Stimulated activated CD8-positive, alpha-beta memory T cell treated with anti-CD3 and anti-CD28 coated beads, Interleukin-15, amount 100 ng/mL, for 1 hour (primary cell): ENCODE results near the gene TRIM10.
"Not testable (repeated sequence)": the region's sequence is repeated elsewhere in the genome, so short reads cannot be mapped to it uniquely, and the experiment has no call there.

Source experiments
- DNase-seq: peaks from one replicate; pipeline ENCODE4 v3.0.0-alpha.2; 2020; ENCODE audit warnings: low read depth

The TRIM10 gene

GRCh38 chr6:30154061-30154460, 7.0 kb downstream of the TRIM10 start:
- DNase-seq = no peak

GRCh38 chr6:30152910-30153610, 8.0 kb downstream of the TRIM10 start:
- DNase-seq = no peak

GRCh38 chr6:30152016-30152673, 8.9 kb downstream of the TRIM10 start:
- no peak for DNase-seq

GRCh38 chr6:30151580-30151979, 9.4 kb downstream of the TRIM10 start:
- no peak for DNase-seq

GRCh38 chr6:30150671-30151395, 10.2 kb downstream of the TRIM10 start:
- no peak for DNase-seq

- no peak for DNase-seq
These were observed 11.0 kb downstream of the TRIM10 start for GRCh38 chr6:30149858-30150550.

GRCh38 chr6:30149234-30149633, 11.8 kb downstream of the TRIM10 start:
- no peak for DNase-seq

- DNase-seq = no peak
These were observed 13.9 kb downstream of the TRIM10 start for GRCh38 chr6:30147096-30147495.

- DNase-seq = no peak
These were observed 15.2 kb downstream of the TRIM10 start for GRCh38 chr6:30145818-30146217.

GRCh38 chr6:30144811-30145210, 16.2 kb downstream of the TRIM10 start:
- DNase-seq = no peak

- no peak for DNase-seq
These were observed 17.2 kb downstream of the TRIM10 start for GRCh38 chr6:30143780-30144179.

GRCh38 chr6:30142665-30143064, 18.3 kb downstream of the TRIM10 start:
- DNase-seq = no peak

- DNase-seq = not testable (repeated sequence)
These were observed 20.8 kb downstream of the TRIM10 start for GRCh38 chr6:30140240-30140639.

GRCh38 chr6:30136570-30137286, 24.3 kb downstream of the TRIM10 start:
- no peak for DNase-seq

- DNase-seq = no peak
These were observed 25.3 kb downstream of the TRIM10 start, which contains the start of gene TRIM40 for GRCh38 chr6:30135757-30136156. TSS of gene TRIM40 (plus strand) at chr6:30136140. CDS start at chr6:30137037, 897 bp downstream.

GRCh38 chr6:30135147-30135546, 25.9 kb downstream of the TRIM10 start:
- DNase-seq = no peak

GRCh38 chr6:30131947-30132497, 29.0 kb downstream of the TRIM10 start:
- no peak for DNase-seq

GRCh38 chr6:30130887-30131862, 29.8 kb downstream of the TRIM10 start:
- peak; percentile 35 for DNase-seq

GRCh38 chr6:30130179-30130679, 30.8 kb downstream of the TRIM10 start:
- no peak for DNase-seq
